HG03066 (cell line): Measurements from ENCODE around the gene TMEM192.
"Not testable (repeated sequence)": the region's sequence is repeated elsewhere in the genome, so short reads cannot be mapped to it uniquely, and the experiment has no call there.

ENCODE experiments used
- ATAC-seq: cut with Tn5 transposase; IDR thresholded peaks from one replicate; pipeline ENCODE4 v1.9.1; 2021; ENCODE audit warnings: low read depth; ENCODE audit not compliant: unreplicated experiment

The TMEM192 gene

DNA sequence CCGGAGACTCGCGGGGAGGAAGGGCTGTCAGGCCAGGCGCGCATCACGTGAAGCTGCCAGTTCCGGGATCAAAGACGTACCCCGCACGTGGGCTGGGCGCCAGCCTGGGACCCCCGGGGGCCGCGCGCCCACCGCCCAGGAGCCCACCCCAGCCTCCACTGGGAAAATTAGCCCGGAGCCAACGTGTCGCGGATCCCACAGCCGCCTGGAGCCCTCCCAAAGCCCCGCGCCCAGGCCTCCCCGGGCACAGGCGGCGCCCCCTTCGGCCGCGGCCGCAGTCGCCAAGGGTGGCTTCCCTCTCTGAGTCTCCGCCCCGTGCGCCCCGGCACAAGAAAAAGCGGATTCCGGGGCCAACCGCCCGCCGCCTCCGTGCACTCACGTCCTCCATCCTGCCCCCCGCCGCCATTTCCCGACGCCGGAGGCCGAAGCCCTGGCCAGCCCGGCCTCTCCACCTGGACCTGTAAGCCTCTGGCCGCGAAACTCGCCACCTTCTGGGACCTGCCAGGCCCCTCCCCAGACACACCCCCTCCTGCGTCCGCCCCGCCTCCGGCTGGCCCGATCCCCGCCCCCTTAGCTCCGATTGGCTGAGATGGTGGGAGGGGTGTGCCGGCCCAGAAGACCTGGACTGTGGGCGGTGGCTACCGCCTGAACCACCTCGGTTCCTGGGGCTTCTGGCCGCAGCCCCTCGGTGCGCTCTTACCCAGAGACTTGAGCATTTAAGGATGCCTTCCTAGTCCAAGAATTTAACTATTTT, at the start of gene TMEM192:
Gene TMEM192, minus strand, starts transcription at position 493 of the 754 bp plus-strand sequence. Its CDS starts 87 bp downstream, at position 406.
- peak; percentile 93 for ATAC-seq

GRCh38 chr4:165158762-165159161, 46.1 kb upstream of the TMEM192 start:
- ATAC-seq, result no peak

DNA sequence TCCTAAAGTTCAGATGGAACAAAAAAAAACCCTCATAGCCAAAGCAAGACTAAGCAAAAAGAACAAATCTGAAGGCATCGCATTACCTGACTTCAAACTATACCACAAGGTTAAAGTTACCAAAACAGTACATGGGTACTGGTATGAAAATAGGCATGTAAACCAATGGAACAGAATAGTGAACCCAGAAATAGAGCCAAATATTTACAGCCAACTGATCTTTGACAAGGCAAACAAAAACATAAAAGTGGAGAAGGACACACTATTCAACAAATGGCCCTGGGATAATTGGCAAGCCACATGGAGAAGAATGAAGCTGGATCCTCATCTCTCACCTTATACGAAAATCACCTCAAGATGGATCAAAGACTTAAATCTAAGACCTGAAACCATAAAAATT, 44.2 kb upstream of the TMEM192 start:
- ATAC-seq, result no peak

GRCh38 chr4:165154482-165154881, 41.8 kb upstream of the TMEM192 start:
- ATAC-seq, result no peak

- ATAC-seq, result no peak
Measured at GRCh38 chr4:165152527-165152926, 39.9 kb upstream of the TMEM192 start.

DNA sequence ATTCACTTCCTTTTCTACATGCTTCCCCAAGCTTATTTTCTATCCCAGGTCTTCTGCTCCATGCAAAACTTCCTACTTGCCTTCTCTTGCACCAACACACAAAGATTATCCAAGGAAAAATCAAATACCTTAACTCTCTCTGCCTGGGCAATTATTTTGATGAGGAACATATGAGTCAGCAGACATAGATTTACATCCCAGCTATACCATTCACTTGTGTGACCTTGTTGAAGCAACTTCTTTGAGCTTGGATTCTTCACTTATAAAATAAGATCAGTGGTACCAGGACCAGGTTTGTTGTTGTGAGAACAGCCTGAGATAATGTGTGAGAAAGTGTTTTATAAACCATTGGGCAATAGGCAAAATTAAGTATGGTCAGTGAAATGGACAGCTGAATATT, 39.1 kb upstream of the TMEM192 start:
- no peak for ATAC-seq

DNA sequence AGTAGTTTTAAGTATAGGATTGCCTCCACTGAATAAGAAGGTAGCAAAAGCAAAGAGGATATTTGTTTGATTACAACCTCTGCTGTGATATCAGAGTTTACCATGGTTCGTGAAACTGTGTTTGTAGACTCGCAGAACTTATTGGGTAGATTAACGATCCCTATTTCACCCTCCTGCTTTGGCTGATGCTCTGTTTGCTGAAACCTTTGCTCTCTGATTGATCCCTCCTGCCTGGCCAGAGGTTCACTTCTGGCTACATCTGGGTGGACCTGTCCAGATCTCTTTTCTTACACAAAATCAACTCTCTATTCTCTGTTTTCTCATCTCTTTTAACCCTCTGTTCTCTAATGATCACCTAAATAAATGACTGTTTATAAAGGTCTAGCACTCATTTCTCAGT, 37.9 kb upstream of the TMEM192 start:
- ATAC-seq, result no peak

DNA sequence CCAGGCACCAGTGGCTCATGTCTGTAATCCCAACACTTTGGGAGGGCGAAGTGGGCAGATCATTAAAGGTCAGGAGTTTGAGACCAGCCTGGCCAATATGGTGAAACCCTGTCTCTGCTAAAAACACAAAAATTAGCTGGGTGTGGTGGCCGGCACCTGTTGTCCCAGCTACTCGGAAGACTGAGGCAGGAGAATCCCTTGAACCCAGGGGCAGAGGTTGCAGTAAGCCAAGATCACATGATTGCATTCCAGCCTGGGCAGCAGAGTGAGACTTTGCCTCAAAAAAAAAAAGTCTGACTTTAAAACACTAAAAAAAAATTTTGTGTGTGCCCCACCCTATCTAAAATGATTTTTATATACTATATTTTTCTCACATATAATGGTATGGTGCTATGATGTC, 26.2 kb upstream of the TMEM192 start:
- ATAC-seq, result no peak

GRCh38 chr4:165137205-165137604, 24.5 kb upstream of the TMEM192 start:
- ATAC-seq, result no peak

- ATAC-seq, result no peak
Measured at GRCh38 chr4:165136529-165136928, 23.9 kb upstream of the TMEM192 start.

- no peak for ATAC-seq
Measured at GRCh38 chr4:165133150-165133549, 20.5 kb upstream of the TMEM192 start.

- peak; percentile 76 for ATAC-seq
Measured at GRCh38 chr4:165131247-165131832, 18.7 kb upstream of the TMEM192 start.

- ATAC-seq, result no peak
Measured at GRCh38 chr4:165129924-165130323, 17.3 kb upstream of the TMEM192 start.

GRCh38 chr4:165125869-165126499, 13.3 kb upstream of the TMEM192 start:
- ATAC-seq, result not testable (repeated sequence)

GRCh38 chr4:165124488-165124887, 11.8 kb upstream of the TMEM192 start:
- ATAC-seq, result no peak

- ATAC-seq, result peak; percentile 92
Measured at GRCh38 chr4:165118256-165118909, 5.7 kb upstream of the TMEM192 start.

DNA sequence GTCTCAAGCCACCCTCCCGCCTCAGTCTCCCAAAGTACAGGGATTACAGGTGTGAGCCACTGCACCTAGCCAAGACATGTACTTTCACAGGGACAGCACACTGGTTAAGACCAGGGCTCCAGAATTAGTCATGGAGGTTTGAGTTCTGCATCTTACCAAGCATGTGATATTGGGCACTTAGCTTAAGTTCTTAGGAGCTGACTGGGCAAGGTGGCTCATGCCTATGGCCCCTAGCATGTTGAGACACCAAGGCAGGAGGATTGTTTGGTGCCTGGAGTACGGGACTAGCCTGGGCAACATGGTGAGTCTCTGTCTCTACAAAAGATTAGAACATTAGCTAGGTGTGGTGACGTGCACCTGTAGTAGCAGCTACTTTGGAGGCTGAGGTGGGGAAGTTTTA, 2.6 kb upstream of the TMEM192 start:
- ATAC-seq, result no peak

- no peak for ATAC-seq
Measured at GRCh38 chr4:165111906-165112367, 723 bp downstream of the TMEM192 start.

GRCh38 chr4:165106518-165106917, 6.1 kb downstream of the TMEM192 start:
- no peak for ATAC-seq

- no peak for ATAC-seq
Measured at GRCh38 chr4:165101641-165102040, 11.0 kb downstream of the TMEM192 start.

- no peak for ATAC-seq
Measured at GRCh38 chr4:165096776-165097175, 15.9 kb downstream of the TMEM192 start.
